MM.1S (cell line): ENCODE results near the gene TBC1D5.

ENCODE experiments used
- DNase-seq: peaks from one replicate; pipeline ENCODE4 v3.0.0-alpha.2; 2015
- H2AFZ ChIP-seq: fragments of 300-600 bp; sonication (generic); 2 replicates; pipeline ENCODE4 v1.6.0; 2016; ENCODE audit warnings: antibody characterized with exemption, low read length
- H3F3A ChIP-seq: fragments of 300-600 bp; sonication (generic); 2 replicates; pipeline ENCODE4 v1.6.1; 2016; ENCODE audit warnings: mild to moderate bottlenecking, antibody characterized with exemption, low read length, moderate library complexity, mixed read lengths; ENCODE audit not compliant: insufficient read depth
- H3K27ac ChIP-seq: fragments of 300-600 bp; sonication (generic); 2 replicates; pipeline ENCODE4 v1.5.1; 2016; ENCODE audit warnings: mild to moderate bottlenecking, low read length
- H3K27me3 ChIP-seq: fragments of 300-600 bp; sonication (generic); replicated peaks from 2 replicates; pipeline ENCODE4 v1.6.0; 2016; ENCODE audit warnings: low read length; ENCODE audit not compliant: insufficient read depth
- H3K36me3 ChIP-seq: fragments of 300-600 bp; sonication (generic); replicated peaks from 2 replicates; pipeline ENCODE4 v1.6.1; 2016; ENCODE audit warnings: mild to moderate bottlenecking, low read length, mixed read lengths; ENCODE audit not compliant: insufficient read depth
- H3K4me1 ChIP-seq: fragments of 300-600 bp; sonication (generic); 2 replicates; pipeline ENCODE4 v1.6.1; 2016; ENCODE audit warnings: low read length, mixed read lengths
- H3K4me2 ChIP-seq: fragments of 300-600 bp; sonication (generic); 2 replicates; pipeline ENCODE4 v1.6.0; 2016; ENCODE audit warnings: low read depth, low read length
- H3K4me3 ChIP-seq: fragments of 300-600 bp; sonication (generic); 2 replicates; pipeline ENCODE4 v1.5.1; 2016; ENCODE audit warnings: low read length, mixed read lengths
- H3K79me2 ChIP-seq: fragments of 300-600 bp; sonication (generic); 2 replicates; pipeline ENCODE4 v1.6.1; 2016; ENCODE audit warnings: mixed run types, low read length, mixed read lengths
- H3K9ac ChIP-seq: fragments of 300-600 bp; sonication (generic); 2 replicates; pipeline ENCODE4 v1.6.1; 2016; ENCODE audit warnings: low read length, mixed read lengths
- H3K9me2 ChIP-seq: fragments of 300-600 bp; sonication (generic); replicated peaks from 2 replicates; pipeline ENCODE4 v1.6.1; 2016; ENCODE audit warnings: mild to moderate bottlenecking, low read length, mixed read lengths; ENCODE audit not compliant: insufficient read depth
- H3K9me3 ChIP-seq: fragments of 300-600 bp; sonication (generic); replicated peaks from 2 replicates; pipeline ENCODE4 v1.6.1; 2016; ENCODE audit warnings: mild to moderate bottlenecking, low read length, mixed read lengths; ENCODE audit not compliant: insufficient read depth
- H4K20me1 ChIP-seq: fragments of 300-600 bp; sonication (generic); 2 replicates; pipeline ENCODE4 v1.6.1; 2016; ENCODE audit warnings: mild to moderate bottlenecking, low read length, moderate library complexity, mixed read lengths; ENCODE audit not compliant: insufficient read depth
- EZH2 ChIP-seq: fragments of 300-600 bp; sonication (generic); optimal IDR thresholded peaks from 2 replicates; pipeline ENCODE3; 2017; ENCODE audit warnings: low read depth, mild to moderate bottlenecking, antibody characterized with exemption, low read length, mixed read lengths
- EZH2phosphoT487 ChIP-seq: fragments of 300-600 bp; sonication (generic); IDR thresholded peaks from 2 replicates; pipeline ENCODE4 v1.6.1; 2018; ENCODE audit warnings: antibody characterized with exemption, low read length
- TF ChIP-seq, protein P1 (sequence below): fragments of 300-600 bp; sonication (generic); IDR thresholded peaks from 2 replicates; pipeline ENCODE4 v1.5.1; 2016; ENCODE audit warnings: antibody characterized with exemption, low read length, mixed read lengths

The TBC1D5 gene

GRCh38 chr3:17442332-17443049 lies 299.9 kb downstream of the TBC1D5 start:
- H4K20me1 ChIP-seq = no peaks in the 10 kb centered on the region
- H3K79me2 ChIP-seq = no peaks in the 10 kb centered on the region
- H3K27me3 ChIP-seq = no peaks in the 10 kb centered on the region
- H3F3A ChIP-seq = no peaks in the 10 kb centered on the region
- no peaks in the 10 kb centered on the region for H3K36me3 ChIP-seq
- DNase-seq = no peak
- H2AFZ ChIP-seq = no peak overlapping the region
- no peak overlapping the region for H3K4me2 ChIP-seq
- no peak overlapping the region for H3K9ac ChIP-seq
- H3K4me1 ChIP-seq = peaks cover 7% of the 10 kb centered on the region; the same call in 1 of the 2 replicates
- H3K4me3 ChIP-seq = no peak overlapping the region
- H3K9me3 ChIP-seq = no peaks in the 10 kb centered on the region
- TF ChIP-seq EZH2 = no peak
- TF ChIP-seq, protein P1, sequence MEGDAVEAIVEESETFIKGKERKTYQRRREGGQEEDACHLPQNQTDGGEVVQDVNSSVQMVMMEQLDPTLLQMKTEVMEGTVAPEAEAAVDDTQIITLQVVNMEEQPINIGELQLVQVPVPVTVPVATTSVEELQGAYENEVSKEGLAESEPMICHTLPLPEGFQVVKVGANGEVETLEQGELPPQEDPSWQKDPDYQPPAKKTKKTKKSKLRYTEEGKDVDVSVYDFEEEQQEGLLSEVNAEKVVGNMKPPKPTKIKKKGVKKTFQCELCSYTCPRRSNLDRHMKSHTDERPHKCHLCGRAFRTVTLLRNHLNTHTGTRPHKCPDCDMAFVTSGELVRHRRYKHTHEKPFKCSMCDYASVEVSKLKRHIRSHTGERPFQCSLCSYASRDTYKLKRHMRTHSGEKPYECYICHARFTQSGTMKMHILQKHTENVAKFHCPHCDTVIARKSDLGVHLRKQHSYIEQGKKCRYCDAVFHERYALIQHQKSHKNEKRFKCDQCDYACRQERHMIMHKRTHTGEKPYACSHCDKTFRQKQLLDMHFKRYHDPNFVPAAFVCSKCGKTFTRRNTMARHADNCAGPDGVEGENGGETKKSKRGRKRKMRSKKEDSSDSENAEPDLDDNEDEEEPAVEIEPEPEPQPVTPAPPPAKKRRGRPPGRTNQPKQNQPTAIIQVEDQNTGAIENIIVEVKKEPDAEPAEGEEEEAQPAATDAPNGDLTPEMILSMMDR = no peak
- TF ChIP-seq EZH2phosphoT487 = no peak
- no peaks in the 10 kb centered on the region for H3K9me2 ChIP-seq
- H3K27ac ChIP-seq = no peak overlapping the region

DNA sequence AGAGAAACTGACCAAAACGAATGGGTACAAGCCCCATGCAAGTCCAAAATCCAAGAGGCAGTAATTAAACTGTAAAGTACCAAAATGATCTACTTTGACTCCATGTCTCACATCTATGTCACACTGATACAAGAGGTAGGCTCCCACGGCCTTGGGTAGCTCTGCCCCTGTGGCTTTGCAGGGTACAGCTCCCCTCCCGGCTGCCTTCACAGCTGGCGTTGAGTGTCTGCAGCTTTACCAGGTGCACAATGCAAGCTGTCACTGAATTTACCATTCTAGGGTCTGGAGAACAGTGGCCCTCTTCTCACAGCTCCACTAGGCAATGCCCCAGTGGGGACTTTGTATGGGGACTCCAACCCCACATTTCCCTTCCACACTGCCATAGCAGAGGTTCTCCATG lies 308.6 kb downstream of the TBC1D5 start:
- no peak overlapping the region for H3K27ac ChIP-seq
- H3F3A ChIP-seq = no peaks in the 10 kb centered on the region
- no peaks in the 10 kb centered on the region for H4K20me1 ChIP-seq
- no peak overlapping the region for H3K4me2 ChIP-seq
- H3K4me3 ChIP-seq = no peak overlapping the region
- H3K27me3 ChIP-seq = no peaks in the 10 kb centered on the region
- H3K9me3 ChIP-seq = no peaks in the 10 kb centered on the region
- no peaks in the 10 kb centered on the region for H3K79me2 ChIP-seq
- no peak overlapping the region for H3K9ac ChIP-seq
- H3K4me1 ChIP-seq = no peaks in the 10 kb centered on the region
- no peaks in the 10 kb centered on the region for H3K36me3 ChIP-seq
- TF ChIP-seq EZH2 (no peak), EZH2phosphoT487 (no peak)
- TF ChIP-seq, protein P1 = no peak
- H3K9me2 ChIP-seq = no peaks in the 10 kb centered on the region
- no peak for DNase-seq
- no peak overlapping the region for H2AFZ ChIP-seq

- no peak overlapping the region for H3K27ac ChIP-seq
Observed at GRCh38 chr3:17432236-17432635, 310.2 kb downstream of the TBC1D5 start.

More at GRCh38 chr3:17432236-17432635, 310.2 kb downstream of the TBC1D5 start:
- no peaks in the 10 kb centered on the region for H3K79me2 ChIP-seq
- H3K9me2 ChIP-seq = no peaks in the 10 kb centered on the region
- no peaks in the 10 kb centered on the region for H3K36me3 ChIP-seq
- no peaks in the 10 kb centered on the region for H4K20me1 ChIP-seq
- no peak overlapping the region for H3K4me2 ChIP-seq
- H2AFZ ChIP-seq = no peak overlapping the region
- no peaks in the 10 kb centered on the region for H3K27me3 ChIP-seq
- no peak overlapping the region for H3K9ac ChIP-seq
- H3K4me3 ChIP-seq = no peak overlapping the region
- no peak for DNase-seq
- no peaks in the 10 kb centered on the region for H3K4me1 ChIP-seq
- no peaks in the 10 kb centered on the region for H3K9me3 ChIP-seq
- no peaks in the 10 kb centered on the region for H3F3A ChIP-seq
- TF ChIP-seq, protein P1 = no peak
- TF ChIP-seq EZH2phosphoT487 (no peak), EZH2 (no peak)
